ENCODE results near the gene OXCT1.

The OXCT1 gene

DNA sequence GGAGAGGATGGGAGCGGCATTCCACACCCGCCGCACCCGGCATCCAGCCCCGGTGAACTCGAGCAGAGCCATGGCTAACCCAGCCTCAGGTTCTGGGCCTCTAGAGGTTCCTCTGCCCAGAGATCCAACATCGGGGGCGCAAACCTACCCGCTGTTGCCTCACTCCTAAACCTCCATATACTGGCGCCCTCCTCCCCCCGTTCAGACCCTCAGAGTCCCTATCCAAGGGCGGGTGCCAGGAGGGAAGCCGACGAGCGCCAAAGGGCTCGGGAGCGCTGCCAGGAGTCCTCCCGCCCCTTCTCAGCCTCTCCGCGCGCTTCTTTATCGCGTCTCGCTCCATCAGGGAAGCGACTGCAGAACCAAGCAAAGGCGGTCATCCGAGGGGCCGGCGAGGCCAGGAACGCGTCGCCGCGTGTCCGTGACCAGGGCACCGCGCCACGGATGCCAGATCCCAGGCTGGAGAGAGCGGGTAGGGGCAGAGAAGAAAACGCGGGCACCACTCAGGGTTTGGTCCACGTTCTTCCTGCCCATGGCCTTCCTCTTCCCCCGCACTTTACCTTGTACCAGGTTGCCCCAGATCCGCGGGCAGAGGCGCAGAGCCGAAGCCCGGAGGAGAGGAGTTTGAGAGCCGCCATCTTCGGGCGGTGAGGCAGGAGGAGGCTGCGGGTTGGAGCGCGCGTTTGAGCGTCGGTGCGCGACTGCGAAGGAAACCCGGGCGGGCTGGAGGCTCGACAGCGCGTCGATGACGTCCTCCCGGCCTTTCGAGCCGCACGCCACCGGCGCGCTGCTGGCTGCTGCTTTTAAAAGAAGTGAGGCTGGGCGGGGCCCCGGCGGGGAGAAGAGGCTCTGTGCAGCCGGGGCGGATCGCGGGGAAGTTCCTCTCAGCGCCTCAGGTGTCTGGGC is at the start of gene OXCT1:
Gene OXCT1, minus strand, starts transcription at position 702 of the 903 bp plus-strand sequence. Its CDS starts 67 bp downstream, at position 635.
- peak; percentile 81 for DNase-seq (ENCODE audit: low spot score)

DNA sequence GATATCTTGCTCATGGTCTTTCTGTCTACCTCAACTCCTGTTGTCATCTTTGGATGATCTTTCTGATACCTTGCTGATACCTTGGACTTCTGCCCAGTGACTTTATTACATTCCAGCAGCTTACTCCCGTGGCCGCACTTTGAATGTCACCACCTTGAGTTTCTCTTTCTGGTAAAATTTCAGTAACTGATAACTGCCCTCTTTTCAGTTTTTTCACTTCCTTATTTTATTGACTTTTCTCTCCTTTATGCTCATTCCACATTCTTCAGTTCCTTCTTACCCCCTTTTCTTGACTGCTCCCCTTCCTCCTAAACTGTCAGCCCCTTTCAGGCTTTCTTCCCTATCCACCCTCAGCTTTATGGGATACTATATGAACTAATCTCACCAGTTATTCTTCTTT is 47.9 kb upstream of the OXCT1 start:
- no peak for DNase-seq (ENCODE audit: low spot score)

- no peak for DNase-seq (ENCODE audit: low spot score)
These were observed 38.3 kb upstream of the OXCT1 start for GRCh38 chr5:41908374-41909079.

- no peak for DNase-seq (ENCODE audit: low spot score)
These were observed 35.9 kb upstream of the OXCT1 start for GRCh38 chr5:41906151-41906550.

DNA sequence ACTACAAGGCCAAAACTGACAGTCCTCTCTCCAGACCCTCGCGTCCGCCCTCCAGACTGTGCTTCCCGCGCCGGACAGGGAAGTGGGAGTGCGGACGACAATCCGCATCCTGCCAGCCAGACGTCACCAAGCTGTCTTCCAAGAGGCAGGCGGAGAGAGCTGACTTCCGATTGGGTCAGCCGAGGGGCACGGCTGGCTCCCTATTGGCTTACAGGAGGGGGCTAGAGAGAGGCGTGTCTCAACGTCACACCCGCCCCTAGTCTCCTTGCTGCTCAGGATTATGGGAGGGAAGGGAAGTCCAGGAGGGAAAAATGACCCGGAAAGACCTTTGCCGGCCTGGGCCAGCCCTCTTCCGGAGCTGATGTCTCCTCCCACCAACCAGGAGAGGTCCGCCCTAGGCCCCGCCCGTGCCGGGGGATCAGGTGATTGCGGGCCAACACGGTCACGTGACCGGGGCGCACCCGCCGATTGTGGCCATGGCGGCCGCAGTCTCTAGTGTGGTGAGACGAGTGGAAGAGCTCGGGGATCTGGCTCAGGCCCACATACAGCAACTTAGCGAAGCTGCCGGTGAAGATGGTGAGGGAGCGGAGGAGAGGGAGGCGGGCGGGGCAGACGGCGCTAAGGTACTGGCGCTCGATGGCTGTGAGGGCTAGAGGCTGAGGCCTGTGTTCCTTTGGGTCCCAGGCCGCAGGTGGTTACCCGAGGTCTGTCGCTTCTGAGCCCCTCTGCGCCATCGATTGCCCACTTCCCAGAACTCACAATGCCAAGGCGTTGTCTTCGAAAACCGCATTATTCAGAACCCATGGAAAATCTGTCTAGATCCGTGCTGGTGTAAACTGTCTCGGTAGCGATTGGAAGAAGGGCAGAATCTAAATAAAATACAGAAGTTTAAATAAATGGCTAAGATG is 33.9 kb upstream of the OXCT1 start, which contains the start of gene RIMOC1:
Gene RIMOC1, plus strand, starts transcription at position 453 of the 908 bp plus-strand sequence. Its CDS starts 24 bp downstream, at position 477.
- peak; percentile 100 for DNase-seq (ENCODE audit: low spot score)

DNA sequence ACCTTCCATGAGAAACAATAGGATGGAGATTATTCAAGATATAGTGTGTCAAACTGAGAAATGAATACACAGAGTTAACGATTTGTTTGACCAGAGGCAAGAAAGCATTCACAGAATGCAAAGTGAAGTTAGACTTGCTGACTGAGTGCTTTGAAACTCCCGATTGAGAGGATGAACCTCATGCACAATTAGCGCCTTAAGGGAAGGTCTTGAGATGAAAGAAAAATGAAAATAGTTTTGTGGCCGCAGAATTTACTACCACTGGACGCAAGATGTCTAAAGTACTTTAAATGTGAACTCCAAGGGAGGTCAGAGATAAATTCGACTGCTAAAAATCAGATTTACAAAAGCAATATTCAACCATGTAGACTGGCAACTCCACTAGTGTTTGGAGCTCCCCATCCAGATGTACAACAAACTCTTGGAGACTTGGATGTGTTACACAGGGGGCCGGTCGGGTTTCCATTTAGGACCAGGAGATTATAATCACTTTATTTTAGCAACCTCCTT is 33.2 kb upstream of the OXCT1 start:
- no peak for DNase-seq (ENCODE audit: low spot score)

DNA sequence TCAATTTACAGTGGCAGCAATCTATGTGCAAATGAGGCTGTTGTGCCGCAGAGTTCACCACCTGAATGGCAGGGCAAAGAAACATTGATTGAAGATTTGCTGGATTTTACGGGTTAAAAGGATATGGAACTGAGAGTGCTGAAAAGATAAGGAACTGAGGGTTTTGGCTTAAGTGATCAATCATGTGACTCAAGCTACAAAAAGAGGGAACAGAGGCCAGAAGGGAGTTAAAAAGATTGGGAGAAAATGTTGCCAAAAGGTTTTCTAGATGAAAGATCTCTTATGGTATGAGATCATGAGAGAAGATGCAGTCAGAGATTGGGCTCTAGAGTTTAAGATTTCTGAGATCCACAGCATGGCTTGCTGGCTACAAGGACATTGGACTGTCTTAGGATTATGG is 26.0 kb upstream of the OXCT1 start:
- DNase-seq (ENCODE audit: low spot score) = no peak

- no peak for DNase-seq (ENCODE audit: low spot score)
These were observed 23.0 kb upstream of the OXCT1 start for GRCh38 chr5:41893074-41893851.

DNA sequence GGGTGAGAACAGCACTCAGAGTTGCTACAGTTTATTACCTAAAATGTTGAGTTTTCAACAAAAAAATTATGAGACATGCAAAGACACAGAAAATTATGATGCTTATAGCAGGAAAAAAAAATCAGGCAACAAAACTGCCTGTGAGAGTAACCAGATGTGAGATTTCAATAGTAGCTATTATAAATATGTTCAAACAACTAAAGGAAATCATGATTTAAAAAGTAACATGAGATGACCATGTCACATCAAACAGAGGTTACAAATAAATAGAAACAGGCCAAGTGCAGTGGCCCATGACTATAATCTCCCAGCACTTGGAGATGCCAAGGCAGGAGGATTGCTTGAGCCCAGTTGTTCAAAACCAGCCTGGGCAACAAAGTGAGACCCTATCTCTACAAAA is 21.8 kb upstream of the OXCT1 start:
- no peak for DNase-seq (ENCODE audit: low spot score)

- no peak for DNase-seq (ENCODE audit: low spot score)
These were observed 21.0 kb upstream of the OXCT1 start for GRCh38 chr5:41891066-41891707.

- no peak for DNase-seq (ENCODE audit: low spot score)
These were observed 15.1 kb upstream of the OXCT1 start for GRCh38 chr5:41885286-41885685.

DNA sequence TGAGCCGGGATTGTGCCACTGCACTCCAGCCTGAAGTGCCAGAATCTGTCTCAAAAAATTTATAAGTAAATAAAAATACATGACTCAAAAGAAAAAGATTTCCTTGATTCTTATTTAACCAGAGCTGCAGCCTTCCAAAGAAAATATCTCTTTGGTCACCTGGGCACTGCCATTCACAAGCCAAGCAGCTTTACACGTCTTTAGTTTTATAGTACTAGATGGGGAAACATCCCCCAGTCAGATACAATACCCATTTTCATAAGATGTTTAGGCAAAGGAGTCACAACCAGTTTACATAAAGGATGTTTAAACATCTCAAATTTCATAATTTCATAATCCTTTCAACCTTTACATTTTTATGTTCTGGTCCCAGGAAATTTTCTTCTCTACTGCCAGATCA is 13.7 kb upstream of the OXCT1 start:
- no peak for DNase-seq (ENCODE audit: low spot score)

- DNase-seq (ENCODE audit: low spot score) = no peak
These were observed 13.0 kb upstream of the OXCT1 start for GRCh38 chr5:41883243-41883642.

- no peak for DNase-seq (ENCODE audit: low spot score)
These were observed 12.5 kb upstream of the OXCT1 start for GRCh38 chr5:41882765-41883164.

GRCh38 chr5:41878643-41879478 is 8.6 kb upstream of the OXCT1 start:
- DNase-seq (ENCODE audit: low spot score) = no peak

DNA sequence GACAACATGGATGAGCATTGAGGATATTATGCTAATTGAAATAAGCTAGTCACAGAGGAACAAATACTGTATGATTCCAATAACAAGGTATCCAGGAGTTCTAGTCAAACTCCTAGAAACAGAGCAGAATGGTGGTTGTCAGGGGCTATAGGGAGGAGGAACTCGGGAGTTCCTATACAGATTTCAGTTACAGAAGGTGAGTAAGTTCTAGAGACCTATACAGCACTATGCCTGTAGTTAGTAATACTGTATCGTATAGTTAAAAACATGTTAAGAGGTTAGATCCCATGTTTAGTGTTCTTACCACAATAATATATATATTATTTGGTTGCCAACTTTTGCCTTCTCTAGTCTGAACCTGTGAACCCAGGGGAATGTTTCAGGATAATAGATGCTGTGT is 7.9 kb upstream of the OXCT1 start:
- DNase-seq (ENCODE audit: low spot score) = no peak

DNA sequence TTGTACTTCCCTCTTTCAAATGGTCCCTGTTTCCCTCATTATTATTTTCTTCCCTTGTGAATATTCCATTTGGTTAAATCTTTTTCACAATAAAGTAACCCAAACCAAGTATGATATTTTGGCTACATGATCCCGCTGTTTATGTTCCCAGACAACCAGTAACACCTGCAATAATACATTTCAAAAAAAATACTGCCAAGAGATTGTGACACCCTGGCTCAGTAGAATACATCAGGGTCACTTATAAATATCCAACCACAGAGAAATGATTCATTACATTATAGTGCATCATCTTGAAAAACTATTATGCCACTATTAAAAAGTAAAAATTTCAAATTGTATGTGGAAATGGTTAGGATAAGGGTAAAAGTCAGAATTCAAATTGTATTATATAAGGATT is 7.2 kb upstream of the OXCT1 start:
- no peak for DNase-seq (ENCODE audit: low spot score)

- no peak for DNase-seq (ENCODE audit: low spot score)
These were observed 6.5 kb upstream of the OXCT1 start for GRCh38 chr5:41876678-41877077.

DNA sequence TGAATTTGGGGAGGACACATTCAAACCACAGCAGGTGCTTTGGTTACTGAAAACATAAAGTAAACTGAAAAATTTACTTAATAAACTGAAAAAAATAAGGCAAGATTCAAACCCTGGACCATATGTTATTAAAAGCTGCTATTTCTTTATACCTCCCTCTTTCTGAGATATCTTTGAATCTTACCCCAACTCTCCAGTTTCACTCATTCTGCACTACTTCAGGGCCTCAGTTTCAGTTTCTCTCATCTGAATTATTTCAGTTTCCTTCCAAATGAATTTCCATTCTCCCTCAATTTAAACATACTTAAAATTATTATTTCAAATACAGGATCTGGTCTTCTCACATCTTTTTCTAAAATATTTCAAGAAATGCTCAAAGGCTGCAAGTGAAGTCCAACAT is 4.9 kb upstream of the OXCT1 start:
- no peak for DNase-seq (ENCODE audit: low spot score)

All from Ammon's horn (tissue), 1 donor.